Measurements from ENCODE around the gene TATDN2. TPM values are rescaled to one million over a fixed set of nuclear protein-coding genes. Genes with fewer than 3 reads are reported as not detected.

Gene TATDN2
- total and polyA plus RNA-seq, 4 donors: 12.0 to 32.9 (median 23.8) TPM

- no peak overlapping the region for H3K27ac ChIP-seq (ENCODE audit: low read depth in 1 of 2, low read length in 1 of 2)
- WGBS, 2 donors: 10 to 11% methylated on average over 3 of the region's 3 CpGs
- H3K4me3 ChIP-seq: peak overlapping the region; percentile 62
- no peaks in the 10 kb centered on the region for H3K9me3 ChIP-seq (ENCODE audit: control insufficient read depth in 4 of 4, insufficient read depth in 3 of 4, low read length in 3 of 4)
- no peak for DNase-seq
- peak overlapping the region; percentile 89 to 100 for H3K9ac ChIP-seq (ENCODE audit: insufficient read depth in 1 of 2, low read length in 2 of 2)
- H3K4me1 ChIP-seq (ENCODE audit: control insufficient read depth in 5 of 5, insufficient read depth in 5 of 5, low read length in 5 of 5): peaks cover 0 to 12% (median 3%) of the 10 kb centered on the region in 5 donors
- no peak for ATAC-seq (ENCODE audit: insufficient read depth, low FRiP score)
- peaks cover 17 to 34% (median 23%) of the 10 kb centered on the region in 4 donors for H3K36me3 ChIP-seq (ENCODE audit: control insufficient read depth in 4 of 4, insufficient read depth in 4 of 4, low read length in 4 of 4)
- no peaks in the 10 kb centered on the region for H3K27me3 ChIP-seq (ENCODE audit: control insufficient read depth in 3 of 3, insufficient read depth in 3 of 3, low read length in 2 of 3)
- TF ChIP-seq, protein P1, sequence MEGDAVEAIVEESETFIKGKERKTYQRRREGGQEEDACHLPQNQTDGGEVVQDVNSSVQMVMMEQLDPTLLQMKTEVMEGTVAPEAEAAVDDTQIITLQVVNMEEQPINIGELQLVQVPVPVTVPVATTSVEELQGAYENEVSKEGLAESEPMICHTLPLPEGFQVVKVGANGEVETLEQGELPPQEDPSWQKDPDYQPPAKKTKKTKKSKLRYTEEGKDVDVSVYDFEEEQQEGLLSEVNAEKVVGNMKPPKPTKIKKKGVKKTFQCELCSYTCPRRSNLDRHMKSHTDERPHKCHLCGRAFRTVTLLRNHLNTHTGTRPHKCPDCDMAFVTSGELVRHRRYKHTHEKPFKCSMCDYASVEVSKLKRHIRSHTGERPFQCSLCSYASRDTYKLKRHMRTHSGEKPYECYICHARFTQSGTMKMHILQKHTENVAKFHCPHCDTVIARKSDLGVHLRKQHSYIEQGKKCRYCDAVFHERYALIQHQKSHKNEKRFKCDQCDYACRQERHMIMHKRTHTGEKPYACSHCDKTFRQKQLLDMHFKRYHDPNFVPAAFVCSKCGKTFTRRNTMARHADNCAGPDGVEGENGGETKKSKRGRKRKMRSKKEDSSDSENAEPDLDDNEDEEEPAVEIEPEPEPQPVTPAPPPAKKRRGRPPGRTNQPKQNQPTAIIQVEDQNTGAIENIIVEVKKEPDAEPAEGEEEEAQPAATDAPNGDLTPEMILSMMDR (IDR thresholded peaks at IDR 0.05; ENCODE audit: control extremely low read depth, extremely low read depth): no peak
Observed at GRCh38 chr3:10319804-10320203, 71.5 kb downstream of the TATDN2 start.

- WGBS, 2 donors: 0 to 1% methylated on average over 9 of the region's 9 CpGs
- TF ChIP-seq, protein P1 (IDR thresholded peaks at IDR 0.05; ENCODE audit: control extremely low read depth, extremely low read depth): no peak
- Histone ChIP-seq H3K9ac (ENCODE audit: insufficient read depth in 1 of 2, low read length in 2 of 2) (peak overlapping the region; percentile 89 to 100), H3K4me1 (ENCODE audit: control insufficient read depth in 5 of 5, insufficient read depth in 5 of 5, low read length in 5 of 5) (peaks cover 0 to 12% (median 3%) of the 10 kb centered on the region in 5 donors), H3K36me3 (ENCODE audit: control insufficient read depth in 4 of 4, insufficient read depth in 4 of 4, low read length in 4 of 4) (peaks cover 14 to 34% (median 20%) of the 10 kb centered on the region in 4 donors), H3K27me3 (ENCODE audit: control insufficient read depth in 3 of 3, insufficient read depth in 3 of 3, low read length in 2 of 3) (no peaks in the 10 kb centered on the region), H3K4me3 (peak overlapping the region; percentile 62), H3K9me3 (ENCODE audit: control insufficient read depth in 4 of 4, insufficient read depth in 3 of 4, low read length in 3 of 4) (no peaks in the 10 kb centered on the region), H3K27ac (ENCODE audit: low read depth in 1 of 2, low read length in 1 of 2) (peak overlapping the region; percentile 80 to 90)
- ATAC-seq (ENCODE audit: insufficient read depth, low FRiP score): no peak
- DNase-seq: no peak
Observed at GRCh38 chr3:10320320-10320677, 72.0 kb downstream of the TATDN2 start.

GRCh38 chr3:10321630-10322351 lies 73.5 kb downstream of the TATDN2 start:
- H3K27ac ChIP-seq (ENCODE audit: low read depth in 1 of 2, low read length in 1 of 2): no peak overlapping the region
- DNase-seq (no peak), ATAC-seq (ENCODE audit: insufficient read depth, low FRiP score) (no peak)
- 93 to 97% methylated on average over 8 of the region's 8 CpGs for WGBS, 2 donors
- H3K27me3 ChIP-seq (ENCODE audit: control insufficient read depth in 3 of 3, insufficient read depth in 3 of 3, low read length in 2 of 3): peaks cover 0 to 9% (median 0%) of the 10 kb centered on the region in 3 donors
- H3K9ac ChIP-seq (ENCODE audit: insufficient read depth in 1 of 2, low read length in 2 of 2): no peak overlapping the region
- no peak overlapping the region for H3K4me3 ChIP-seq
- TF ChIP-seq, protein P1 (IDR thresholded peaks at IDR 0.05; ENCODE audit: control extremely low read depth, extremely low read depth): no peak
- H3K9me3 ChIP-seq (ENCODE audit: control insufficient read depth in 4 of 4, insufficient read depth in 3 of 4, low read length in 3 of 4): no peaks in the 10 kb centered on the region
- peaks cover 12 to 23% (median 16%) of the 10 kb centered on the region in 4 donors for H3K36me3 ChIP-seq (ENCODE audit: control insufficient read depth in 4 of 4, insufficient read depth in 4 of 4, low read length in 4 of 4)
- H3K4me1 ChIP-seq (ENCODE audit: control insufficient read depth in 5 of 5, insufficient read depth in 5 of 5, low read length in 5 of 5): peaks cover 0 to 12% (median 3%) of the 10 kb centered on the region in 5 donors
